CD4-positive, alpha-beta T cell treated with Interleukin-10 for 1 hour (primary cell): ENCODE data around the gene PLXND1.
"Not testable (repeated sequence)": the region's sequence is repeated elsewhere in the genome, so short reads cannot be mapped to it uniquely, and the experiment has no call there.

Experiments
- DNase-seq: peaks from one replicate; pipeline ENCODE4 v3.0.0-alpha.2; 2020

PLXND1 gene

DNA sequence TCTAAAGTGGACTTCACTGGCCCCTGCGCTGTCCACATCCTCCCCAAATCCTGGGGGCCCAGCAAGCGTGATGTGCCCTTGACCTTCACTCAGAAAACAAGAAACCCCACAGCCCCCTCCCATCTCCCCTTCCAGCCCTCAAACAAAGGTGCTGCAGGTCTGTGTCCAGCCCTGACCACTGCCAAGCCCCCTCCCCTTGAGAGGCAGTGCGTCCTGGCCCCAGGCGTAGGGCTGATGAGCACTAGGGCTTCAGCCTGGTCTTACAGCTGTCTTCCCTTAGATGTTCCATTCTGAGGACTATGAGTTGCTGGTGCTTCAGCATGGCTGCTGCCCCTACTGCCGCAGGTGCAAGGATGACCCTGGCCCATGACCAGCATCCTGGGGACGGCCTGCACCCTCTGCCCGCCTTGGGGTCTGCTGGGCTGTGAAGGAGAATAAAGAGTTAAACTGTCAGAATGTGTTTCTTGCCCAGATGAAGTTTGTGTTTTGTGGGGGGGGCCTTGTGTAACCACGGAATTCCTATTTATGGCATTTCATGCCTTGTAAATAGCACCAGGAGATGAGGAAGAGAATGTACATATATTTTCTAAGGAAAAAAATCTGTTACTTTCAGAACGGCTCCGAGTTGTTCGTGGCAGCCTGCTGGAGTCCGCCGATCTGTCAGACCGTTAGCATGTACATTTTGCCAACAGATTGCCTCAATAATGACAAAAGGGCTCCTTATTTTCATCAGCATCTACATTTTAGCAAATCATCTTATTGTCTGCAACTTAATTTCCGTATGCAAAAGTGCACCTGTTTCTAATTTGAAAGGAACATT, 86.4 kb downstream of the PLXND1 start:
- no peak for DNase-seq

DNA sequence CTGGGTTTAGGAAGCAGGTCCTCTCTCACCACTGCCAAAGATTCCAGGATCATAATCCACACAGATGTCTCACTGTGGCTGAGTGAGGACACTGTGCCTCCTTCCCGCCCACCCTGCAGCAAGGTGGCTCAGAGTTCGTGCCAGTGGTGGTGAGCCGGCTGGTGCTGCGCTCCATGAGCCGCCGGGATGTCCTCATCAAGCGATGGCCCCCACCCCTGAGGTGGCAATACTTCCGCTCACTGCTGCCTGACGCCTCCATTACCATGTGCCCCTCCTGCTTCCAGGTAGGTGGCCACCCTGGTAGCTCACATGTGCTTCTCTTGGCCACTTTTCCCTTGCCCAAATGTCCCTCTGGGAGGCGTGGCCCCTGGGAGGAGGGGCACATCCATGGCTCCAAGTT, 87.0 kb downstream of the PLXND1 start:
- DNase-seq = no peak

DNA sequence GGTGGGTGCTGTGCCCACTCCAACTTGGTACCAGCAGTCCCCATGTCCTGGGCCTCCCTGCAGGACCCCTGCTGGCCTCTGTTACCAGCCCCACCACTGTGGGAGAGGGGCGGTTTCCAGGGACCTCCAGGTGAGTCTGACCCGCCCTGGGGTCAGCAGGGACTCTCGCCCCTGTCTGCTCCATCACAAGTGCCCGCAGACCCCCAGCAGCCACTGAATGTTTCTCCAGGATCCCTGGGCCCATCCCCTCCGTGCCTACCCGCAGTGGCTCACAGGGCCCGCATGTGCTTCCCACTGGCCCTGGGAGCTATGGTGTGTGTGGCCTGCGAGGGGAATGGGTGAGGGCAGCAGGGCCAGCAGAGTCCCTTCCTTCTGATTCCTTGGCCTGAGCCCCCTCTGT, 87.9 kb downstream of the PLXND1 start:
- no peak for DNase-seq

DNA sequence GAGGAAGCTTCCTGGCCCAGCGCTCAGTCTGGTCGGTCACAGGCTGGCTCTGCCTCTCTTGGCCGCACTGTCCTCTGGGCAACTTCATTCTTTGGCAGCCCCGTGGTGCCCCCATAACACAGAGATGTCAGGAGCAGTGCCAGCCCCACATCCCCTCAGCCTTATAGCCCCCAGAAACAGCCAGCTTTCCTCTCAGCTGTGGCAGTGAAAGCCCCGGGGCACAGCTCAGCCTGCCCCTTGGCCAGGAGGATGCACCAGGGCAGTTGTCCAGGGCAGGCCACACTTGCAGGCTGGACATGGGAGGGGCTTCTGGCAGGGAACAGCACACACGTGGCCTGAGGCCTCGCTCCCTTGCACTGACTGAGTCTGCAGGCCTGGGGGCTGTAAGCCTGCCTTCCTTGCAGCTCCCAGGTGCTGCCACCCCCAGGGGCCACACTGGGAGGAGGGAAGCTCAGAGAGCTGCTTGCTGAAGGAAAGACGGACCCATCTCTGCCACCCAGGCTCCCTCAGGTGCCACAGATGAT, 88.4 kb downstream of the PLXND1 start:
- no peak for DNase-seq

DNA sequence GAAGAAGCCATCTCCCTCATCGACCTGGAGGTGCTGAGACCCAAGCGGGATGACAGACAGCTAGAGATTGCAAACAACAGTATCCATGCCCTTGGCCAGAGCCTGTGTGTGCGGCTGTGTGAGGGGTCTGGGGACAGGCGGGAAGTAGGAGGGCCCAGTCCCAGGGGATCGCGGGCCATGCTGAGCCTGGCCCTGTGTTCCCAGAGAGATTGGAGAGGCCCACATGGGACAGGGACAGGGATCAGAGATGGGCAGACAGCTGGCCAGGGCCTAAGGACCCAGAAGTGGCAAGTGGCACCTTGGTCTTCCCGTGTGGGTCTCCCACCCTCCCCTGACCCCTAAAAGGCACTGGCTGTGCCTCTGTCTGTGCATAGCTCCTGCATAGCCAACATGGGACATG, 89.0 kb downstream of the PLXND1 start:
- DNase-seq = no peak

DNA sequence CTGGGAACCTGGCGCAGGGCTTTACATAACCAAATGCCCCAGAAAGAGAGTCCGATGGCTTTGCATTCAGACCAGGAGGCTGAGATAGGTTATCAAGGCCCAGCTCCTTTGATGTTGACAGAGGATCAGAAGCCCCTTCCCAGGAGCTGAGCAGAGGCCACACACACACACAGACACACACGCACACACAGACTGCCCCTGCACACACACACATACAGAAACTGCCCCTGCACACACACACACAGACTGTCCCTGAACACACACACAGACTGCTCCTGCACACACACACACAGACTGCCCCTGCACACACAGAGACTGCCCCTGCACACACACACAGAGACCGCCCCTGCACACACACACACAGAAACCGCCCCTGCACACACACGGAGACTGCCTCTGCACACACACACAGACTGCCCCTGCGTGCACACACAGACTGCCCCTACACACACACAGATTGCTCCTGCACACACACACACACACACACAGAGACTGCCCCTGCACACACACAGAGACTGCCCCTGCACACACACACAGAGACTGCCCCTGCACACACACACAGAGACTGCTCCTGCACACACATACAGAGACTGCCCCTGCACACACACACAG, 90.5 kb downstream of the PLXND1 start:
- not testable (repeated sequence) for DNase-seq

DNA sequence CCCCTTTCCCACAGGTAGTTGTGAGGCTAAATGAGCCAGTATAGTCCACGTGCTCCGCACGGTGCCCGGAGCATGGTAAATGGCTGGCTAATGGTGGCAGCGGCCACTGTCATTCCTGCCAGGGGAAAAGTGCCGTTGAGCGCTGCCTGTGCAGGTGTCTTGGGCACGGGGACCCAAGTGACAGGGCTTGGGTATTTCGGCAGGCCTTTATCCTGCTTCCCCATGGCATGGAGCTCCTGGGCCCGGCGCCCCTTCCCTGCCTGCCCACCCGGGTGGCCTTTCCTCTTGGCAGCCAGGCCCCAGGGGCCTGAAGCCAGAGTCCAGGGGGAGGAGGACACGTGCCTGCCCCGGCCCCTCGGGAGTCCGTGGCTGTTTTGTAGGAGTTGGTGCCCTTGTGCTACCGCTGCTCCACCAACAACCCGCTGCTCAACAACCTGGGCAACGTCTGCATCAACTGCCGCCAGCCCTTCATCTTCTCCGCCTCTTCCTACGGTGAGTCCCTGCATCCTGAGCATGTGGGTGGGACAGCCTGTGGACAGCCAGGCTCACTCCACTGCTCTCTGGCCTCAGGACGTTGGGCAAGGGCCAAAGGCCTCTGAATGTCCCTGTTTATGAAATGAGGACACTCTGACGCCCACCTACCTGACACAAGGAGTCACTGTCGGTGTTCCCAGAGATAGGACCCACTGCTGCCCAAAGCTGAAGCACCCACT, 91.2 kb downstream of the PLXND1 start:
- not testable (repeated sequence) for DNase-seq

DNA sequence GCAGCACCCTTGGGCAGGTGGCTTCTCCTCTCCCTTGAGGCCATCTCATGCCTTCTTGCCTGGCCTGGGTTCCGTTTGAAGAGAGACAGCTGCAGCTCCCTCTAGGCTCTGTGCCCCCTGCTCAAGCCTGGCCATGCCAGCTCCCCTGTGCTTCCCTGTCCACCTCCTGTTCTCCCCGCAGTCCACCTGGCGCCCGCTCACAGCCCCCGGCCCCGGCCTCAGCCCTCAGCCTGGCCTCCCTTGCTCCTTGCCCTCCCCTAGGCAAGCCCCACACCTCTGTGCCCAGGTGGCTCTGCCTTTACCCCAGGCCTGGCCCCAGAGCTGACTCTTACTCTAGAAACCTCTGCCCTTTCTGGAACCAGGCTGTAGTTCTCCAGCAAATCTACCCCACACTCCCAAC, 91.9 kb downstream of the PLXND1 start:
- DNase-seq = no peak

DNA sequence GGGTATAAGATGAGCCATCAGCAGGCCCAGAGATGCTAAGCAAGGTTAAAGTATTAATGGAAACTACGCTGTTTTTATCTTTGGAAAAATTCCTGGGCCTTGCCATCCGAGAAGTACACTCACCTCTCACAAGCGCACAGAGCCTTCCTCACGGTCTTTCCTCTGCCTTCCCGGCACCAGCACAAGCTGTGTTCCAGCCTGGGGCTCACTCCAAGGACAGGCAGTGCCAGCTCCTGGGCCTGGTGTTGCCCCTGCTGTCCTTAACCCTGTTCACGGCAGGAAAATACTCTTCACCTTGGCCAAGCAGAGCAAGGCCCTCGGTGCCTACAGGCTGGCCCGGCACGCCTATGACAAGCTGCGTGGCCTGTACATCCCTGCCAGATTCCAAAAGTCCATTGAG, 92.4 kb downstream of the PLXND1 start:
- DNase-seq = no peak

DNA sequence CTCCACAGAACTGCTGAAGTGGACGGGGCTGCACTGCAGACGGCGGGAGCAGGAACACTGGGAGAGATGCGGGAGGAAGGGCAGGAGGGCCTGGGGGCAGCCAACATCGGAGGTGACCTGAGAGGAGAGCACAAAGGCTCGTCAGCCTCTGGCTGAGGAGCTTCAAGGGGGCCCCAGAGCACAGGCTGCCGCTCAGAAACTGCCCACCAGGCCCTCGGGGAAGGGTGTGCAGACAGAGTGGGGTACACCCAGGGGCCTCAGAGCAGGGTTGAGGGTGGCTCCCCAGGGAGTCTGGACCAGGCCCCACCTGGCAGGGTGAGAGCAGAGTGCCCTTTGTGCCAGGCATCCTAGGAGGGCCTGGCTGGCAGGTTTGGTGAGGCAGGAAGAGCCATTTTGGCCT, 92.8 kb downstream of the PLXND1 start:
- no peak for DNase-seq

DNA sequence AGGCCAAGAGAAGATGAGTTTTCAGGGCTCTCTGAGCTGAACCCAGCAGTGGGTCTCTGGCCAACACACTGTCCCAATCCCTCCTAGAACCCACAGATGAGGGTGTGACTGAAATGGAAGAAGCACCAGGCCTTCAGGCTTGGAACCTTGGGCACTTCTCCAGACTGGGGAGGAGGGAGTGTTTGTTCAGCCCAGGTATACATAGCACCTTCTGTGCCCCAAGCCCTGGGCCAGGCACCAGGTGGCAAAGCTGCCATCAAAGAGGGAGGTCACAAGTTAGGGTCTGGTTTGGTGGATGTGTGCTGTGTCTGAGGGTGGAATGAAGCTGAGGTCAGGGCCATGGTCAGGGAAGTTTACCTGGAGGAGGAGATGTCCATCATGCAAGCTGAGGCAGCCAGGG, 93.9 kb downstream of the PLXND1 start:
- DNase-seq = no peak

DNA sequence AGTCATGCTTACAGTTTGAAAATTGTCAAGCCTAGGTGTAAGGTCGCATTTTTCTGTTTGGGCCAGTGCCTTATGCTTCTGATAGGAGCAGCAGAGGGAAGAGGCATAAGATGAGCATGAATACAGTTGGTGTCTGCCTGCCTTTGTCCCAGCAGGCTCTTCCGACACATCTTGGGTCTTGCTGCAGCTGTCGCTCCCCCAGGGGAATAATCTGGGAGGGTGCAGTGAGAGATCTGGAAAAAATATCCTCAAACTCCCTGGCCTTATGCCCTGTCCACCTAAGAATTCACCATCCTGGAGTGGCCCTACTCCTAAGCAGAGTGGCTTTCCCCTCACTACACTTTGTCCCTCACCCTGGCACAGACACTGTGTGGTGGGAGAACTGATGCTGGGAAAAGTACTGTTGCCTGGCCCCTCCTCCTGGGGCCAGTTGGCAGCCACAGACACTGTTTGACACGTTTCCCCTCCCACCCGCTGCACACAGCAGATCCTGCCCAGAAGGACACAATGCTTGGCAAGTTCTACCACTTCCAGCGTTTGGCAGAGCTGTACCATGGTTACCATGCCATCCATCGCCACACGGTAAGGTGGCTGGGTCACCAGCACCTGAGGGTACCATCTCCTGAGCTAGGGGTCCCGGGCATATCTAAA, 99.2 kb downstream of the PLXND1 start:
- DNase-seq = no peak

DNA sequence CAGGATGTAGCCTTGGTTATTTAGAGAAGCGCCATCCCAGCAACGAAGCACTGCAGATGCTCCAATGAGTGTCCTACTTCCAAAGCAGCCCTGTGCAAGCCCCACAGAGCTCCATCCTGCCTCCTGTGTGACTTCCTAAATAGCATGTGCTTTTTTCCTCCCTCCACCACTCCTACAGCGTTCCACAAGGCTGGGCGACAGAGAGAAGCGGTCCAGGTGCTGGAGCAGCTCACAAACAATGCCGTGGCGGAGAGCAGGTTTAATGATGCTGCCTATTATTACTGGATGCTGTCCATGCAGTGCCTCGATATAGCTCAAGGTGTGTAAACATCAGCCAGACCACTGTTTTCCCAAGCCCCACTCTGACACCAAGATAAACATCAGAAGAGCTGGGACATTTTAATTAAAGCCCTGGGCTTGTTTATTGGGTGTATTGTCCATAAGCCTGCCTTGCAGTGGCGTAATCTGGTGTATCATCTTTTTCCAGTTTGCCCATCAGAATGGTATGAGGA, 100.2 kb downstream of the PLXND1 start:
- DNase-seq = no peak

DNA sequence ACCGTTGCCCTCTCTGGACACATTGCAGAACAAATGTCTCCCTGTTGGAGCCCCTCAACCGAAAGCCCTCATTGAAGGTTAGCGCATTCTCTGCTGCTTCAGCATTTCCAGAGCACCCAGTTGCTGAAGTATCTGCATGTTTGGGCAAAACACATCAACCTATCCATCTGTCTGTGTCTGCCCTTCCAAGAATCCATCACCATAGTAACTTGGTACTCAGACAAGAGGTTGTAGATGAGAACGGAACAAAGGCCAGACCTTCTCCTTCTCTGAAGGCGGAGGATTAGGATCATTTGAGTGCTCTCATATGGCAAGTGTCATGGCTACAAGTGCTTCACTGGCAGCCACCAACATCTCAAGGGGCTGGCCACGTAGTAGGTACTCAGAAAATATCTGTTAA, 101.1 kb downstream of the PLXND1 start:
- no peak for DNase-seq
